ENCODE results near the gene ARHGAP40.
A peak's percentile ranks its signal among the peaks of the same experiment; 100 is the strongest.

The ARHGAP40 gene

DNA sequence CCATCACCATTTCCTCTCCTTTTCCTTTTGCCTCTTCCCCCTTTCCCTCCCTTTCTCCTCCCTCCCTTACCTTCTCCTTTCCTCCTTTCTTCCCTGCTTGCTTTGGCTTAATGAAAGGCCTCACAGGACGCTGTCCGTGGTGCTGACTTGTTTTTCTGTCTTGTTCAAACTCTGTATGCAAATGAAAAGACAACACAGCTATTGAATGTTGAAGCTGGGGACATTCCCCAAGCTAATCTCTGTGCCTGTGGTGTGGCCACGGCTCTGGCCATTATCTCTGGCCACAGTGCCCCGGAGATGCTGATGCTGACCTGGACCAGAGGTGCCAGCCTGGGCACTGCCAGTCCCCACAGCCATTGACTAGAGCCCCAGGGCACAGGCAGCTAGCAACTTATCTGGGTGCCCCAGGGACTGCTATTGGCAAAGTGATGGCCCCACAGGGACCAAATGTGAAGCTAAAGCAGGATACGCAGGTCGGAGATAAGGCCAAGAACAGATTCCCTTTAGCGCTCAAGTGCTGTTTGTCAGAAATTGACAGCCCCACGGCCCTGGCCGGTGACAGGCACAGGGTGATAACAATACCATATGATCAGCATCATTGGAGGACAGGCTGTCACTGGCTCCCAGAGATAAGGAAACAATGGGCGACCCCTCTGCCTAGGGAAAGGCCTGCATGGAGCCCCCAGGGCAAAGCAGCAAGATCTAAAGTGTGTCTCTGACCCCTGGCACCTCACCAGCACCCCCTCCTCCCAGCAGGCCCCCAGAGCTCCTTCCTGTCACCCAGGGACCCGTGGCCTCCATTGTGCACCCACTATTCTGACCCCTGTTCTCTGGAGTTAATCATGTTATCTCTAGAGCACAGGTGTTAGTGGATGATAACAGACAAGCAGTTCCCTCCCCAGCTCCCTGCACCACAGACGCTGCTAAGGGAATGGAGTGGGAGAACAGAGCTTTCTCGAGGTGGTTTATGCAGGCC, 91.1 kb downstream of the ARHGAP40 start:
- DNase-seq (ENCODE audit: low read depth), result peak; percentile 43
- TF ChIP-seq CTCF (IDR thresholded peaks at IDR 0.05; ENCODE audit: control insufficient read depth, extremely low read depth, insufficient read depth), result no peak

GRCh38 chr20:38697306-38697705, 95.7 kb downstream of the ARHGAP40 start:
- H3K4me3 ChIP-seq (ENCODE audit: low read depth, low read length), result no peak overlapping the region
- no peak for TF ChIP-seq CTCF (IDR thresholded peaks at IDR 0.05; ENCODE audit: control insufficient read depth, extremely low read depth, insufficient read depth)
- no peak for DNase-seq (ENCODE audit: low read depth)

More for the DNA sequence above, 91.1 kb downstream of the ARHGAP40 start:
- no peak overlapping the region for H3K4me3 ChIP-seq (ENCODE audit: low read depth, low read length)

- TF ChIP-seq CTCF (IDR thresholded peaks at IDR 0.05; ENCODE audit: control insufficient read depth, extremely low read depth, insufficient read depth), result no peak
- DNase-seq (ENCODE audit: low read depth), result no peak
- H3K4me3 ChIP-seq (ENCODE audit: low read depth, low read length), result no peak overlapping the region
Observed at GRCh38 chr20:38698541-38698940, 96.9 kb downstream of the ARHGAP40 start.

- no peak for TF ChIP-seq CTCF (IDR thresholded peaks at IDR 0.05; ENCODE audit: control insufficient read depth, extremely low read depth, insufficient read depth)
- no peak for DNase-seq (ENCODE audit: low read depth)
- no peak overlapping the region for H3K4me3 ChIP-seq (ENCODE audit: low read depth, low read length)
Observed at GRCh38 chr20:38700141-38700540, 98.5 kb downstream of the ARHGAP40 start.
